SK-N-SH (cell line): ENCODE data around the gene PARN. TPM values are rescaled to one million over a fixed set of nuclear protein-coding genes. Genes with fewer than 3 reads are reported as not detected.
A peak's percentile ranks its signal among the peaks of the same experiment; 100 is the strongest.

Experiments used
- CTCF ChIA-PET: fragments of 300-600, 350-600 bp; formaldehyde crosslinking; extraction: SDS; loops from one replicate; lab custom pipeline; 2021; lab: Yijun Ruan, JAX
- POLR2A ChIA-PET: fragments of 350-600 bp; sonication (Branson Sonifier 250); formaldehyde crosslinking; extraction: SDS; loops from one replicate; lab custom pipeline; 2020; ENCODE audit warnings: antibody characterized with exemption, inconsistent platforms; lab: Yijun Ruan, JAX
- DNase-seq: peaks from one replicate; pipeline ENCODE4 v3.0.0; 2012
- H2AFZ ChIP-seq: fragments of 200-600 bp; sonication (generic); 2 replicates; pipeline ENCODE4 v1.8.1; 2016; ENCODE audit warnings: antibody characterized with exemption, mild to moderate bottlenecking, low read depth
- H3F3A ChIP-seq: fragments of 200-600 bp; sonication (generic); replicated peaks from 2 replicates; pipeline ENCODE3; 2016; ENCODE audit warnings: antibody characterized with exemption, mild to moderate bottlenecking; ENCODE audit not compliant: insufficient read depth
- H3K27ac ChIP-seq, 2 experiments: fragments of 200-500 bp in 1 of 2; fragments of 200-600 bp in 1 of 2; sonication (Bioruptor generic) in 1 of 2; sonication (generic), shearing (Covaris generic) in 1 of 2; 2 replicates each; pipeline versions ENCODE4 v1.5.1 to v1.6.1; 2014 to 2016; ENCODE audit warnings: low read depth in 2 of 2, inconsistent platforms in 1 of 2, low read length in 1 of 2, mild to moderate bottlenecking in 1 of 2, mixed read lengths in 1 of 2
- H3K27me3 ChIP-seq: fragments of 200-600 bp; sonication (generic), shearing (Covaris generic); 2 replicates; pipeline ENCODE4 v1.6.1; 2016; ENCODE audit warnings: mixed run types; ENCODE audit not compliant: insufficient read depth
- H3K36me3 ChIP-seq, 2 experiments: fragments of 200-500 bp in 1 of 2; fragments of 200-600 bp in 1 of 2; sonication (Bioruptor generic) in 1 of 2; sonication (generic) in 1 of 2; replicated peaks in 1 of 2; 2 replicates each; pipeline versions ENCODE3 to v1.5.1; 2014 to 2016; ENCODE audit warnings: low read length in 1 of 2, mild to moderate bottlenecking in 1 of 2; ENCODE audit not compliant: insufficient read depth in 2 of 2, control insufficient read depth in 1 of 2
- H3K4me1 ChIP-seq, 2 experiments: fragments of 200-500 bp in 1 of 2; fragments of 200-600 bp in 1 of 2; sonication (Bioruptor generic) in 1 of 2; sonication (generic), shearing (Covaris generic) in 1 of 2; 2 replicates each; pipeline versions ENCODE4 v1.5.1 to v1.6.1; 2014 to 2016; ENCODE audit warnings: low read depth in 1 of 2, low read length in 1 of 2, mixed run types in 1 of 2; ENCODE audit not compliant: insufficient read depth in 2 of 2, control insufficient read depth in 1 of 2
- H3K4me2 ChIP-seq: fragments of 200-600 bp; sonication (generic), shearing (Covaris generic); 2 replicates; pipeline ENCODE4 v1.6.1; 2017; ENCODE audit warnings: mixed run types
- H3K4me3 ChIP-seq, 2 experiments: fragments of 200-500 bp in 1 of 2; fragments of 200-600 bp in 1 of 2; sonication (Bioruptor generic) in 1 of 2; sonication (generic), shearing (Covaris generic) in 1 of 2; 2 replicates each; pipeline versions ENCODE4 v1.5.1 to v1.8.1; 2014 to 2016; ENCODE audit warnings: low read depth in 2 of 2, inconsistent platforms in 1 of 2, low read length in 1 of 2, mild to moderate bottlenecking in 1 of 2, mixed read lengths in 1 of 2, moderate library complexity in 1 of 2
- H3K79me2 ChIP-seq: fragments of 200-600 bp; sonication (generic); 2 replicates; pipeline ENCODE4 v1.8.1; 2017; ENCODE audit warnings: mild to moderate bottlenecking; ENCODE audit not compliant: insufficient read depth
- H3K9ac ChIP-seq: fragments of 200-600 bp; sonication (generic); 2 replicates; pipeline ENCODE4 v1.6.1; 2017; ENCODE audit warnings: mixed run types
- H3K9me2 ChIP-seq: fragments of 200-600 bp; sonication (generic); 2 replicates; pipeline ENCODE4 v1.6.1; 2017; ENCODE audit warnings: mixed run types
- H3K9me3 ChIP-seq: fragments of 200-600 bp; sonication (generic); 2 replicates; pipeline ENCODE4 v1.6.1; 2017; ENCODE audit warnings: mixed run types, mild to moderate bottlenecking, moderate library complexity
- H4K20me1 ChIP-seq: fragments of 200-600 bp; sonication (generic); 2 replicates; pipeline ENCODE4 v1.6.1; 2017; ENCODE audit warnings: mild to moderate bottlenecking, mixed run types; ENCODE audit not compliant: insufficient read depth
- CHD2 ChIP-seq: fragments of 150-350 bp; IDR thresholded peaks from 2 replicates; pipeline ENCODE4 v1.6.1; 2018; ENCODE audit warnings: low read length; ENCODE audit not compliant: partially characterized antibody
- EZH2phosphoT487 ChIP-seq: fragments of 200-600 bp; sonication (generic); IDR thresholded peaks from 2 replicates; pipeline ENCODE4 v1.6.1; 2017; ENCODE audit warnings: low read depth, mixed run types, mild to moderate bottlenecking, antibody characterized with exemption, moderate library complexity, borderline replicate concordance
- GABPA ChIP-seq: IDR thresholded peaks from 2 replicates; pipeline ENCODE4 v1.4.0; 2012; ENCODE audit warnings: low read depth, mild to moderate bottlenecking
- JUND ChIP-seq: IDR thresholded peaks from 2 replicates; pipeline ENCODE4 v1.4.0; 2012
- MXI1 ChIP-seq: IDR thresholded peaks from 2 replicates; pipeline ENCODE4 v1.6.1; 2012; ENCODE audit warnings: mild to moderate bottlenecking, low read depth, low read length, improper control_type of control experiment
- NFIC ChIP-seq: IDR thresholded peaks from 2 replicates; pipeline ENCODE4 v1.4.0; 2012; ENCODE audit warnings: borderline replicate concordance
- RFX5 ChIP-seq: IDR thresholded peaks from 2 replicates; pipeline ENCODE4 v1.6.1; 2012; ENCODE audit warnings: mild to moderate bottlenecking, improper control_type of control experiment, low read length
- TAF1 ChIP-seq: IDR thresholded peaks from 2 replicates; pipeline ENCODE4 v1.6.1; 2012; ENCODE audit warnings: low read depth, mild to moderate bottlenecking, low read length, moderate library complexity, borderline replicate concordance
- USF2 ChIP-seq: fragments of 150-350 bp; IDR thresholded peaks from 2 replicates; pipeline ENCODE4 v1.6.1; 2017; ENCODE audit warnings: antibody characterized with exemption, low read length, low read depth, borderline replicate concordance
- ZBTB33 ChIP-seq: IDR thresholded peaks from 2 replicates; pipeline ENCODE4 v1.4.0; 2012; ENCODE audit warnings: low read depth, borderline replicate concordance
- WGBS: methylation state at CpG from one replicate; pipeline ENCODE4 v1.1.6; 2017; ENCODE audit warnings: low lambda C conversion rate; 5-methylcytosine and 5-hydroxymethylcytosine counted together
- polyA plus RNA-seq, 3 experiments: library from polyadenylated mRNA; depleted of rRNA; stranded (reverse); fragments of >200 nt; gene quantifications; 2 replicates each; pipeline ENCODE4 v1.2.3, GENCODE V29; 2012
- TF ChIP-seq, protein P1 (sequence below): fragments of 150-350 bp; IDR thresholded peaks from 2 replicates; pipeline ENCODE4 v1.6.1; 2016; ENCODE audit warnings: mild to moderate bottlenecking, low read depth, low read length
- TF ChIP-seq, protein P2 (sequence below): IDR thresholded peaks from 2 replicates; pipeline ENCODE4 v1.6.1; 2012; ENCODE audit warnings: mild to moderate bottlenecking, low read depth, low read length, moderate library complexity
- TF ChIP-seq, protein P3 (sequence below): fragments of 200-600 bp; sonication (generic); IDR thresholded peaks from 2 replicates; pipeline ENCODE4 v1.6.1; 2017; ENCODE audit warnings: antibody characterized with exemption, mild to moderate bottlenecking, moderate library complexity

PARN gene
- polyA plus RNA-seq, 1 of the 3 experiments (the other 2 are of a cell fraction): 20.5 TPM

- Histone ChIP-seq H3K9me2 (no peaks in the 10 kb centered on the region), H3K27me3 (no peaks in the 10 kb centered on the region), H3K4me2 (no peak overlapping the region), H3K4me1 (peaks cover 0 to 15% of the 10 kb centered on the region in 2 experiments; a peak in 3 of 4 replicates), H4K20me1 (no peaks in the 10 kb centered on the region), H3K9me3 (no peaks in the 10 kb centered on the region), H3K79me2 (no peaks in the 10 kb centered on the region), H3K9ac (no peak overlapping the region), H3K4me3 (no peak overlapping the region), H3K27ac (no peak overlapping the region), H3F3A (peaks cover 12% of the 10 kb centered on the region), H3K36me3 (peaks cover 0 to 2% of the 10 kb centered on the region in 2 experiments), H2AFZ (no peak overlapping the region)
- DNase-seq: no peak
- POLR2A ChIA-PET: no interaction called here
- TF ChIP-seq, protein P1, sequence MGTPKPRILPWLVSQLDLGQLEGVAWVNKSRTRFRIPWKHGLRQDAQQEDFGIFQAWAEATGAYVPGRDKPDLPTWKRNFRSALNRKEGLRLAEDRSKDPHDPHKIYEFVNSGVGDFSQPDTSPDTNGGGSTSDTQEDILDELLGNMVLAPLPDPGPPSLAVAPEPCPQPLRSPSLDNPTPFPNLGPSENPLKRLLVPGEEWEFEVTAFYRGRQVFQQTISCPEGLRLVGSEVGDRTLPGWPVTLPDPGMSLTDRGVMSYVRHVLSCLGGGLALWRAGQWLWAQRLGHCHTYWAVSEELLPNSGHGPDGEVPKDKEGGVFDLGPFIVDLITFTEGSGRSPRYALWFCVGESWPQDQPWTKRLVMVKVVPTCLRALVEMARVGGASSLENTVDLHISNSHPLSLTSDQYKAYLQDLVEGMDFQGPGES: no peak
- TF ChIP-seq NFIC: no peak
- TF ChIP-seq JUND: no peak
- no peak for TF ChIP-seq GABPA
- no peak for TF ChIP-seq ZBTB33
- TF ChIP-seq CHD2: no peak
- TF ChIP-seq TAF1: no peak
- WGBS: 93% methylated on average over 10 of the region's 10 CpGs
- CTCF ChIA-PET: interaction anchor here (1.5 kb wide), 1 partner anchor 16 kb away, joined by 3 read pairs; no protein-coding TSS in a partner anchor
Measured at GRCh38 chr16:14456793-14457481, 173.1 kb downstream of the PARN start.

GRCh38 chr16:14455573-14455972, 174.5 kb downstream of the PARN start:
- no peak overlapping the region for H2AFZ ChIP-seq
- H3K9me3 ChIP-seq: no peaks in the 10 kb centered on the region
- H3K27ac ChIP-seq: no peak overlapping the region
- peaks cover 0 to 15% of the 10 kb centered on the region in 2 experiments; a peak in 3 of 4 replicates for H3K4me1 ChIP-seq
- H3K4me3 ChIP-seq: no peak overlapping the region
- no peaks in the 10 kb centered on the region for H3K9me2 ChIP-seq
- no peaks in the 10 kb centered on the region for H3K27me3 ChIP-seq
- H3K79me2 ChIP-seq: no peaks in the 10 kb centered on the region
- no peak overlapping the region for H3K9ac ChIP-seq
- DNase-seq: no peak
- peaks cover 12% of the 10 kb centered on the region for H3F3A ChIP-seq
- no peak overlapping the region for H3K4me2 ChIP-seq
- no peaks in the 10 kb centered on the region for H4K20me1 ChIP-seq
- 86% methylated on average over 5 of the region's 5 CpGs for WGBS
- POLR2A ChIA-PET: no interaction called here
- H3K36me3 ChIP-seq: no peaks in the 10 kb centered on the region
- CTCF ChIA-PET: no interaction called here
- no peak for TF ChIP-seq EZH2phosphoT487
- TF ChIP-seq, protein P2, sequence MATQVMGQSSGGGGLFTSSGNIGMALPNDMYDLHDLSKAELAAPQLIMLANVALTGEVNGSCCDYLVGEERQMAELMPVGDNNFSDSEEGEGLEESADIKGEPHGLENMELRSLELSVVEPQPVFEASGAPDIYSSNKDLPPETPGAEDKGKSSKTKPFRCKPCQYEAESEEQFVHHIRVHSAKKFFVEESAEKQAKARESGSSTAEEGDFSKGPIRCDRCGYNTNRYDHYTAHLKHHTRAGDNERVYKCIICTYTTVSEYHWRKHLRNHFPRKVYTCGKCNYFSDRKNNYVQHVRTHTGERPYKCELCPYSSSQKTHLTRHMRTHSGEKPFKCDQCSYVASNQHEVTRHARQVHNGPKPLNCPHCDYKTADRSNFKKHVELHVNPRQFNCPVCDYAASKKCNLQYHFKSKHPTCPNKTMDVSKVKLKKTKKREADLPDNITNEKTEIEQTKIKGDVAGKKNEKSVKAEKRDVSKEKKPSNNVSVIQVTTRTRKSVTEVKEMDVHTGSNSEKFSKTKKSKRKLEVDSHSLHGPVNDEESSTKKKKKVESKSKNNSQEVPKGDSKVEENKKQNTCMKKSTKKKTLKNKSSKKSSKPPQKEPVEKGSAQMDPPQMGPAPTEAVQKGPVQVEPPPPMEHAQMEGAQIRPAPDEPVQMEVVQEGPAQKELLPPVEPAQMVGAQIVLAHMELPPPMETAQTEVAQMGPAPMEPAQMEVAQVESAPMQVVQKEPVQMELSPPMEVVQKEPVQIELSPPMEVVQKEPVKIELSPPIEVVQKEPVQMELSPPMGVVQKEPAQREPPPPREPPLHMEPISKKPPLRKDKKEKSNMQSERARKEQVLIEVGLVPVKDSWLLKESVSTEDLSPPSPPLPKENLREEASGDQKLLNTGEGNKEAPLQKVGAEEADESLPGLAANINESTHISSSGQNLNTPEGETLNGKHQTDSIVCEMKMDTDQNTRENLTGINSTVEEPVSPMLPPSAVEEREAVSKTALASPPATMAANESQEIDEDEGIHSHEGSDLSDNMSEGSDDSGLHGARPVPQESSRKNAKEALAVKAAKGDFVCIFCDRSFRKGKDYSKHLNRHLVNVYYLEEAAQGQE: peak; percentile 89
- TF ChIP-seq, protein P1: no peak
- TF ChIP-seq, protein P3, sequence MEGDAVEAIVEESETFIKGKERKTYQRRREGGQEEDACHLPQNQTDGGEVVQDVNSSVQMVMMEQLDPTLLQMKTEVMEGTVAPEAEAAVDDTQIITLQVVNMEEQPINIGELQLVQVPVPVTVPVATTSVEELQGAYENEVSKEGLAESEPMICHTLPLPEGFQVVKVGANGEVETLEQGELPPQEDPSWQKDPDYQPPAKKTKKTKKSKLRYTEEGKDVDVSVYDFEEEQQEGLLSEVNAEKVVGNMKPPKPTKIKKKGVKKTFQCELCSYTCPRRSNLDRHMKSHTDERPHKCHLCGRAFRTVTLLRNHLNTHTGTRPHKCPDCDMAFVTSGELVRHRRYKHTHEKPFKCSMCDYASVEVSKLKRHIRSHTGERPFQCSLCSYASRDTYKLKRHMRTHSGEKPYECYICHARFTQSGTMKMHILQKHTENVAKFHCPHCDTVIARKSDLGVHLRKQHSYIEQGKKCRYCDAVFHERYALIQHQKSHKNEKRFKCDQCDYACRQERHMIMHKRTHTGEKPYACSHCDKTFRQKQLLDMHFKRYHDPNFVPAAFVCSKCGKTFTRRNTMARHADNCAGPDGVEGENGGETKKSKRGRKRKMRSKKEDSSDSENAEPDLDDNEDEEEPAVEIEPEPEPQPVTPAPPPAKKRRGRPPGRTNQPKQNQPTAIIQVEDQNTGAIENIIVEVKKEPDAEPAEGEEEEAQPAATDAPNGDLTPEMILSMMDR: no peak
- TF ChIP-seq MXI1: no peak
- no peak for TF ChIP-seq RFX5
- TF ChIP-seq USF2: no peak
